Daoy (cell line): ENCODE data around the gene OR13A1. TPM values are rescaled to one million over a fixed set of nuclear protein-coding genes. Genes with fewer than 3 reads are reported as not detected.
"Not testable (repeated sequence)": the region's sequence is repeated elsewhere in the genome, so short reads cannot be mapped to it uniquely, and the experiment has no call there.

Source experiments
- DNase-seq: peaks from one replicate; pipeline ENCODE4 v3.0.0-alpha.2; 2015; ENCODE audit warnings: low read depth
- total RNA-seq: library from RNA; depleted of rRNA; stranded (reverse); fragments of >200 nt; shearing (Covaris generic); gene quantifications from 2 replicates; pipeline ENCODE4 v1.2.3, GENCODE V29; 2014; rRNA removed

OR13A1 gene
- total RNA-seq, 1 experiment from 2014 or later: not detected

DNA sequence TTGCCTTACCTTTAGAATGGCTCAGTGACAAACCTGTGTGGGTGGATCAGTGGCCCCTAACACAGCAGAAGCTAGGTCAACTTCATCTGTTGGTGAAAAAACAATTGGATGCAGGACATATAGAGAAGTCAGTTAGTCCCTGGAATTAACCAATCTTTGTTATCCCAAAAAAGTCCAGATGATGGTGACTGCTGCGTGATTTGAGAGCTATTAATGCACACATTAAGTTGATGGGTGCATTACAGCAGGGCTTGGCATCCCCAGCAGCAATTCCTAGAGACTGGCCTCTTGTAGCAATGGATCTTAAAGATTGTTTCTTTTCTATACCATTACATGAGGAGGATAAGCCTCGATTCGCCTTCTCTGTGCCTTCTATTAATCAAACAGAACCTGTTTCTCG lies 33.3 kb downstream of the OR13A1 start:
- DNase-seq: no peak

DNA sequence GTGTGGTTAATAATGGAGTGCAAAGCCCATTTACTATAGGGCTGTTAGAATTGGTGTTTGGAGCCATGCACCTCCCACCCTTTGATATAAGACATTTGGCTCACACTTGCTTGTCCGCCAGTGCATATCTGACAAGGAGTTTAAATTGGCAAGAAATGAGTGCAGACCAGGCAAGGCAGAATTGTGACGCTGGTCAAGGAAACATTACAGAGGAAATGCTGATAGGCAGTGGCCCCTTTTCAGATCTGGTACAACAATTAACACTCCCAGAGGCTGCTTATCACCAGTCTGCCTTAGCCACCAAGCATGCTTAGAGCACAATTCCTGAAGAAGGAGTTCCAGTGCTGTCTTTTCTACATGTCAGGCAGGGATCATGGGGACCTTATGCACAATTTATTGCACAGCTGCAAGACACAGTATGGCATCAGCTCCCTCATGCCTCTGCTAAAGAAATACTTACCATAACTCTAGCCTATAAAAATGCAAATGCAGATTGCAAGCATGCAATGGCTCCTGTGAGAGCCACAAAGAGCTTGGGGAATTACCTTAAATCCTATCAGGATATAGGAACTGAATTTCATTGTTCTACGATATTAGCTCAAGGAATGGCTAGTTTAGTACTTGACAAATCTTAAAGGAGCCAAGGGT lies 35.2 kb downstream of the OR13A1 start:
- DNase-seq: no peak

- no peak for DNase-seq
Observed at GRCh38 chr10:45279682-45280081, 35.7 kb downstream of the OR13A1 start.

GRCh38 chr10:45278860-45279498 lies 36.4 kb downstream of the OR13A1 start:
- no peak for DNase-seq

DNA sequence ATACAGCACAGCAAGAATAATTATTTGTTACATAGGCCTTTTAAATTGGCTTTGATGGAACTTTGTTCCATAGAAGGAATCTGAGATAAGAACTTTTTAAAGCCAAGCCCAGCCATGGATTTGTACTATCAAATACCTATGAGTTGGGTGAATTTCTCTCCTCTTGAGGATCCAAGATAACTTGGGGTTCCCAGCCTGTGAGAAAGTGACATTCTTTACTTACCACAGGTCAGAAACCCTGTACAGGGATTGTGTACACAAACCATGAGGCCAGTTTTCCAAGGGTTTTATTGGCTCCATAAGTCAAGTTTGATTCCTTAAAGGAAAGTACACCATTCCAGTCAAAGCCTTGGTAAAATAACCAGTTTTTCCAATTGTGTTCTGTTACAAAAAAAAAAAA lies 39.3 kb downstream of the OR13A1 start:
- DNase-seq: not testable (repeated sequence)

DNA sequence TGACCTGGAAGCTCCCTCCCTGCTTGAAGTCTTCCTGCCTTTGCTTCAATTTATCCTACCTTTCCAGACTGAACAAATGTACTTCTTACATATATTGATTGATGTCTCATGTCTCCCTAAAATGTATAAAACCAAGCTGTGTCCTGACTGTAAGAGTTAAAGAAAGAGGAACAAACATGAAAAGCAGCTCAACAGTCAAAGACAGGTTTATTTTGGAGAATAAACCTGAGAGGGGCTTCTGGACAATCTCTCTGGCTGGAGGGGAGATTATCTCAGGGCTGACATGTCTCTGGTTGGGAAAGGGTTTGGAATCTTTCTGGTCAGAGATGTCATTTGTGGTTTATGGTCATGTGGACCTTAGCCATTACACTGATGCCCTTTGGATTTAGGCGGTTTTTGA lies 41.0 kb downstream of the OR13A1 start:
- no peak for DNase-seq

- DNase-seq: not testable (repeated sequence)
Observed at GRCh38 chr10:45267777-45268176, 47.6 kb downstream of the OR13A1 start.

- no peak for DNase-seq
Observed at GRCh38 chr10:45265996-45266395, 49.4 kb downstream of the OR13A1 start.

DNA sequence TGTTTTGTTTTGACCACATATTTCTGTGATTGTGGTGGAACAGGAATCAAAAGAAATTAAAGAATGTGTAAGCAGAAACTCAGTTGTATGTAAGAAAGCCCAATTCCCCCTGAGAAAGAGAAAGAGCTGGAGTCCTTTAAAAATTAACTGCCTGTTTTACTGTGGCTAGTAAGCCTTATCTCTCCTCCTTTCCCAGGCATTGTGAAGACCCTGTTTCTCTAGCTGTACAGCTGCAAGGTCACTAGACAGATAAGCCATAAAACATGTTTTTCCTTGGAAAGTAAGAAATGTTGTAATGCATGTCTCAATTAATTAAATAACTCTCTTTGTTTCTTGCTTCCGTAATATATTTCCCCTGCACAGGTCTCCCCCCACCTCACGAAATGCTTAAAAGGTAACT lies 53.5 kb downstream of the OR13A1 start:
- DNase-seq: no peak

DNA sequence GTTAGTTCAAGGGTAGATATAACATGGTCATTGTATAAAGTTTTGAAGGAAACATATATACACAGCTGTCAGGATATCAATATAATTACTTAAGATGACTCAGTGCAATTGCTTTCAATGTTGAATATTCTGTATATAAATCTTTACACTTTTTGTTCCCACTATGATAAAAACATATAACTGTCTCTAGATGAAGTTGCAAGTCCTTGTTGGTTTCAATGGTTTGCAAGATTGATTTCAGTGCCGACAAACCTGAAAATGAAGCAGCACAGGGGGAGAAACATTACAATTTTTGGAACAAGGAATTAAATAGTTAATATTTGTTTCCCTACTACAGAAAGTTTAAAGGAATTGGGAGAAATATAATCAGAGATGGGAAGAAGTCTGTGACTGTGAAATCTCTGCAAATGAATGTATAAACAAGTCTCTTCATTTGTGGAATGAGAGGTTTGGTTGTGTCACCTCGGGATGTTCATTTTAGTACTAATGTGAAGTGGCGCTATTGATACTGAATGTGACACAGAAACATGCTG lies 54.1 kb downstream of the OR13A1 start:
- no peak for DNase-seq

DNA sequence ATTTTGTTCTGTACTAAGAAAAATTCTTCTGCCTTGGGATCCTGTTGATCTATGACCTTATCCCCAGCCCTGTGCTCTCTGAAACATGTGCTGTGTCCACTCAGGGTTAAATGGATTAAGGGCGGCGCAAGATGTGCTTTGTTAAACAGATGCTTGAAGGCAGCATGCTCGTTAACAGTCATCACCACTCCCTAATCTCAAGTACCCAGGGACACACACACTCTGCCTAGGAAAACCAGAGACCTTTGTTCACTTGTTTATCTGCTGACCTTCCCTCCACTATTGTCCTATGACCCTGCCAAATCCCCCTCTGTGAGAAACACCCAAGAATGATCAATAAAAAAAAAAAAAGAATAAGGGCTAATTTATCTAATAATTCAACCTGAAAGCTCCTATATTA lies 54.8 kb downstream of the OR13A1 start:
- DNase-seq: not testable (repeated sequence)

- not testable (repeated sequence) for DNase-seq
Observed at GRCh38 chr10:45259786-45260495, 55.5 kb downstream of the OR13A1 start.

- no peak for DNase-seq
Observed at GRCh38 chr10:45257600-45257999, 57.8 kb downstream of the OR13A1 start.

- DNase-seq: no peak
Observed at GRCh38 chr10:45256246-45256645, 59.2 kb downstream of the OR13A1 start.

DNA sequence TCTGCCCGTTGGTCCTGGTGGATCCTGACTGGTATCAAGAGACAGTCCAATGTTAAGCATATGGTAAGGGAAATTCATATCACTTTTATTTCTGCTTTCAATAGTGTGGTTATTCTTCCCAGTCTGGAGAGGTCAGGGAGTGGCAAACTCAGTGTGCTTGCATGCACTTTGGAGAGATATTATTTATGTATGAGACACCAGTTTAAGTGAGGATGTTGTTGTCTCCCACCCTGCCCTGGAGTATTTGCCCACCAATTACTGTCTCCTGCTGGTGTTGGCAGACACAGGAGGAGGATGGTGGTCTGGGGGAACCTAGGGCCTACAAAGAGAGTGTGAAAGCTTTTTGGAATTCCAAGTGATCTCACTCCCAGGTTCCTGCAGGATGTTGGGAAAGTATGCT lies 59.7 kb downstream of the OR13A1 start:
- no peak for DNase-seq

GRCh38 chr10:45254892-45255291 lies 60.5 kb downstream of the OR13A1 start:
- DNase-seq: no peak

DNA sequence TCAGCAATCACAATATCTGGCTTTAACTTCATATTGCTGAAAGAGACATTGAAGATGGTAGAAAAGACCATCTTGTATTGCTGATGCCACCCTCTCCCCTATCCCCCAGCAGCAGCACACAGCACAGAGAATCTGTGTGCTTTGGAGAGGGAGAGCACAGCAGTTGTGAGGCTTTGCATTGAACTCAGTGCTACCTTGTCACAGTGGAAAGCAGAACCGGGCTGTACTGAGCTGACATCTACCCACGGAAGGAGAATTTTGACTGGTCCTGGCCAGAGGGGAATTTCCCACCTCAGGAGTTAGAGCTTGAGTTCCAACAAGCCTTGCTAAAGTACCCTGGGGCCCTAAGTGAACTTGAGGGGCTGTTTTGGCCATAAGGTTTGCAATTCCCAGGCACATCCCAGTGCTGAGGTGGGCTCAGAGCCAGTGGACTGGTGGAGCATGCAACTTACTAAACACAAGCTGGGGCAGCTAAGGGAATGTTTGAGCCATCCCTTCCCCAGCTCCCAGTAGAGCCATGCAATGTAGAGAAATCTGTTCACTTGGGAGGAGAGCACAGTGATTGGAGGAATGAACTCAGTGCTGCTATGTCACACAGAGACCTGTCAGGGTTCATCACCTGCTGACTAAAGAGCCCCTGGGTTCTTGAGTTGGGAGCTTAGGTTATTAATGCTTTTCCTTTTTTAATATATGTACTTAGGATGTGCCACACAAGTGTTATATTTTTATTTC lies 62.1 kb downstream of the OR13A1 start:
- DNase-seq: no peak

Other genes with a start within 250 kb of the OR13A1 start
- gene ALOX5, start 58.6 kb upstream of the OR13A1 start, total RNA-seq: 0.06 TPM in 1 of 2 replicates, not detected in the other